Left forelimb (tissue), 1 donor: Measurements from ENCODE around the gene PREX1.

ENCODE experiments used
- DNase-seq: peaks from one replicate; pipeline ENCODE4 v3.0.0-alpha.2; 2018; ENCODE audit warnings: low spot score

The PREX1 gene

GRCh38 chr20:48581167-48581566, 246.6 kb downstream of the PREX1 start:
- DNase-seq = no peak

GRCh38 chr20:48578397-48579098, 249.3 kb downstream of the PREX1 start:
- no peak for DNase-seq

- DNase-seq = no peak
These were observed 250.2 kb downstream of the PREX1 start for GRCh38 chr20:48577557-48577956.

- no peak for DNase-seq
These were observed 253.4 kb downstream of the PREX1 start for GRCh38 chr20:48574383-48574782.
